Gastroesophageal sphincter (tissue), 3 donors: ENCODE measurements around the gene SNUPN.

Experiments
- CTCF ChIP-seq, 4 experiments: fragments of 200-600 bp in 2 of 4; fragments of 450-650 bp in 2 of 4; sonication (generic) in 1 of 4; IDR thresholded peaks; one replicate each; pipeline ENCODE4 v1.5.1; 2017 to 2019; ENCODE audit warnings: antibody characterized with exemption in 4 of 4, mild to moderate bottlenecking in 2 of 4, moderate library complexity in 2 of 4
- EP300 ChIP-seq: sonication (generic); formaldehyde crosslinking; IDR thresholded peaks from one replicate; pipeline ENCODE4 v1.6.1; 2017; ENCODE audit warnings: antibody characterized with exemption, mild to moderate bottlenecking
- POLR2A ChIP-seq, 2 donors: fragments of 450-650 bp; IDR thresholded peaks; one replicate each; pipeline ENCODE4 v1.6.1; 2017; ENCODE audit warnings: antibody characterized with exemption in 2 of 2, mild to moderate bottlenecking in 2 of 2, moderate library complexity in 1 of 2
- POLR2AphosphoS5 ChIP-seq: sonication (generic); formaldehyde crosslinking; IDR thresholded peaks from one replicate; pipeline ENCODE4 v1.6.1; 2017; ENCODE audit warnings: antibody characterized with exemption

- TF ChIP-seq CTCF (IDR thresholded peaks at IDR 0.05): no peak
- no peak for TF ChIP-seq POLR2A (IDR thresholded peaks at IDR 0.05)
- no peak for TF ChIP-seq EP300
- TF ChIP-seq POLR2AphosphoS5: no peak
These were observed 16.1 kb upstream of the SNUPN start for GRCh38 chr15:75641603-75642002.
